ENCODE measurements around the gene MYO7A. TPM values are rescaled to one million over a fixed set of nuclear protein-coding genes. Genes with fewer than 3 reads are reported as not detected.

The MYO7A gene
- total and polyA plus RNA-seq, 2 donors (not counting 3 experiments of a cell fraction or from before 2014, with no cell fraction given), result 1.3 to 3.6 TPM

DNA sequence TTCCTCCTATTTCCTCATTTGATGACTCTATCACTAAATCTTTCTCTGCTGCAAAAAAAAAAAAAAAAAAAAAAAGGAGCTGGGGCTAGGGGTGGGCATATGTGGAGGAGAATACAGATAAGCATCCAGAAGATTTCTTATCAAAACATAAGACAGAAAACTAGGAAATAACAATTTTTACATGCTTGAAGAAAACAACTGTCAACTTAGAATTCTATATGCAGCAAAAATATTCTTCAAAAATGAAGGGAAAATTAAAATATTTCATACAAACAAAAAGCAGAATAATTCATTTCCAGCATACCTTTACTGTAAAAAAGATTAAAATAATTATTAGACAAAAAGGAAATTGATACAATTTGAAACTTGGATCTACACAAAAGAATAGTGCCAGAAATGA, 134.8 kb downstream of the MYO7A start:
- CTCF ChIA-PET, result interaction anchor here (0.6 to 2.0 kb wide), 2 partner anchors 13 to 131 kb away, joined by 3 to 4 read pairs; no protein-coding TSS in a partner anchor
- no peak overlapping the region for H3K4me2 ChIP-seq (ENCODE audit: insufficient read depth, low read length)
- H2AFZ ChIP-seq (ENCODE audit: low read depth, low read length), result no peak overlapping the region
- TF ChIP-seq, protein P1, sequence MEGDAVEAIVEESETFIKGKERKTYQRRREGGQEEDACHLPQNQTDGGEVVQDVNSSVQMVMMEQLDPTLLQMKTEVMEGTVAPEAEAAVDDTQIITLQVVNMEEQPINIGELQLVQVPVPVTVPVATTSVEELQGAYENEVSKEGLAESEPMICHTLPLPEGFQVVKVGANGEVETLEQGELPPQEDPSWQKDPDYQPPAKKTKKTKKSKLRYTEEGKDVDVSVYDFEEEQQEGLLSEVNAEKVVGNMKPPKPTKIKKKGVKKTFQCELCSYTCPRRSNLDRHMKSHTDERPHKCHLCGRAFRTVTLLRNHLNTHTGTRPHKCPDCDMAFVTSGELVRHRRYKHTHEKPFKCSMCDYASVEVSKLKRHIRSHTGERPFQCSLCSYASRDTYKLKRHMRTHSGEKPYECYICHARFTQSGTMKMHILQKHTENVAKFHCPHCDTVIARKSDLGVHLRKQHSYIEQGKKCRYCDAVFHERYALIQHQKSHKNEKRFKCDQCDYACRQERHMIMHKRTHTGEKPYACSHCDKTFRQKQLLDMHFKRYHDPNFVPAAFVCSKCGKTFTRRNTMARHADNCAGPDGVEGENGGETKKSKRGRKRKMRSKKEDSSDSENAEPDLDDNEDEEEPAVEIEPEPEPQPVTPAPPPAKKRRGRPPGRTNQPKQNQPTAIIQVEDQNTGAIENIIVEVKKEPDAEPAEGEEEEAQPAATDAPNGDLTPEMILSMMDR (IDR thresholded peaks at IDR 0.05; ENCODE audit: extremely low read depth in 1 of 2, insufficient read depth in 1 of 2, low read depth in 1 of 2, low read length in 2 of 2), result no peak
- TF ChIP-seq POLR2AphosphoS5 (IDR thresholded peaks at IDR 0.05; ENCODE audit: insufficient read depth, low read depth, low read length) (no peak), POLR2A (IDR thresholded peaks at IDR 0.05; ENCODE audit: low read depth, low read length) (no peak), MYC (IDR thresholded peaks at IDR 0.05; ENCODE audit: low read depth, low read length) (no peak), EZH2 (IDR thresholded peaks at IDR 0.05; ENCODE audit: borderline replicate concordance, low read depth, low read length, severe bottlenecking) (no peak), JUN (IDR thresholded peaks at IDR 0.05; ENCODE audit: borderline replicate concordance, insufficient read depth, insufficient read length, low read depth) (no peak), FOS (IDR thresholded peaks at IDR 0.05; ENCODE audit: borderline replicate concordance, insufficient read depth, low read length) (no peak), GATA2 (IDR thresholded peaks at IDR 0.05; ENCODE audit: insufficient read depth, insufficient read length, low read depth, low read length) (no peak)
- TF ChIP-seq, protein P2, sequence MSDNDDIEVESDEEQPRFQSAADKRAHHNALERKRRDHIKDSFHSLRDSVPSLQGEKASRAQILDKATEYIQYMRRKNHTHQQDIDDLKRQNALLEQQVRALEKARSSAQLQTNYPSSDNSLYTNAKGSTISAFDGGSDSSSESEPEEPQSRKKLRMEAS (IDR thresholded peaks at IDR 0.05; ENCODE audit: insufficient read depth, insufficient read length), result no peak
- H3K79me2 ChIP-seq (ENCODE audit: control insufficient read depth, insufficient read depth, low read length), result no peaks in the 10 kb centered on the region
- DNase-seq (ENCODE audit: low read depth, low spot score) (no peak), FAIRE-seq (no peak)
- no peaks in the 10 kb centered on the region for H3K4me1 ChIP-seq (ENCODE audit: control insufficient read depth, extremely low read depth, insufficient read depth, low read length)
- no peak overlapping the region for H3K27ac ChIP-seq (ENCODE audit: insufficient read depth, low read depth, low read length)
- no TSS peak for BruUV-seq (replicated peaks)
- dilution Hi-C loops (cut with MboI; ENCODE audit: extremely low pct_ligation_motif_present, low sequenced_read_pairs) (no loop called here), intact Hi-C loops (cut with micrococcal nuclease) (no loop called here)
- H3K9me1 ChIP-seq (replicated peaks; ENCODE audit: control insufficient read depth, extremely low read depth, insufficient read depth, low read length), result no peaks in the 10 kb centered on the region
- no peaks in the 10 kb centered on the region for H3K9me3 ChIP-seq (replicated peaks; ENCODE audit: control insufficient read depth, insufficient read depth, low read length)
- no peak overlapping the region for H3K9ac ChIP-seq (replicated peaks; ENCODE audit: extremely low read depth, insufficient read depth, low read length)
- POLR2A ChIA-PET, result no interaction called here
- peaks cover 0 to 4% of the 10 kb centered on the region in 2 experiments for H3K27me3 ChIP-seq (ENCODE audit: control insufficient read depth in 2 of 2, insufficient read depth in 2 of 2, low read length in 2 of 2)
- no peak overlapping the region for H3K4me3 ChIP-seq (replicated peaks in 1 of 3; ENCODE audit: insufficient read depth in 1 of 3, low read depth in 1 of 3, low read length in 3 of 3)
- no peaks in the 10 kb centered on the region for H3K36me3 ChIP-seq (ENCODE audit: control insufficient read depth in 2 of 2, extremely low read depth in 1 of 2, insufficient read depth in 2 of 2, low read length in 2 of 2)
- H4K20me1 ChIP-seq (replicated peaks; ENCODE audit: control insufficient read depth, extremely low read depth, insufficient read depth, low read length), result no peaks in the 10 kb centered on the region

Other genes with a start within 250 kb of the MYO7A start
- gene B3GNT6, start 93.8 kb upstream of the MYO7A start, total RNA-seq, result not detected in 2 replicates
- gene B3GNT6, start 93.8 kb upstream of the MYO7A start, polyA plus RNA-seq, result not detected in 2 replicates
- 14.3 and 15.0 TPM in 2 replicates for gene CAPN5, start 61.3 kb upstream of the MYO7A start, total RNA-seq
- 16.6 and 17.0 TPM in 2 replicates for gene CAPN5, start 61.3 kb upstream of the MYO7A start, polyA plus RNA-seq
- gene OMP, start 25.4 kb upstream of the MYO7A start, total RNA-seq, result 0.76 and 0.80 TPM in 2 replicates
- gene OMP, start 25.4 kb upstream of the MYO7A start, polyA plus RNA-seq, result 0.30 TPM in 1 of 2 replicates, not detected in the other
- gene GDPD4, start 173.4 kb downstream of the MYO7A start, total RNA-seq, result not detected in 2 replicates
- not detected in 2 replicates for gene GDPD4, start 173.4 kb downstream of the MYO7A start, polyA plus RNA-seq

All from endothelial cell of umbilical vein (primary cell).